Tibial nerve (tissue), 4 donors: ENCODE data around the gene GPALPP1.

Source experiments
- EP300 ChIP-seq, 2 donors: sonication (generic); formaldehyde crosslinking; IDR thresholded peaks; one replicate each; pipeline ENCODE4 v1.6.1; 2017; ENCODE audit warnings: antibody characterized with exemption in 2 of 2, mild to moderate bottlenecking in 1 of 2
- POLR2A ChIP-seq, 2 donors: fragments of 450-650 bp; IDR thresholded peaks; one replicate each; pipeline ENCODE4 v1.6.1; 2017; ENCODE audit warnings: antibody characterized with exemption in 2 of 2, mild to moderate bottlenecking in 2 of 2, moderate library complexity in 2 of 2
- TF ChIP-seq, protein P1 (sequence below), 5 experiments: fragments of 200-600 bp in 3 of 5; fragments of 450-650 bp in 2 of 5; sonication (generic) in 3 of 5; IDR thresholded peaks; one replicate each; pipeline ENCODE4 v1.5.1; 2016 to 2019; ENCODE audit warnings: antibody characterized with exemption in 5 of 5, mild to moderate bottlenecking in 3 of 5, moderate library complexity in 2 of 5

DNA sequence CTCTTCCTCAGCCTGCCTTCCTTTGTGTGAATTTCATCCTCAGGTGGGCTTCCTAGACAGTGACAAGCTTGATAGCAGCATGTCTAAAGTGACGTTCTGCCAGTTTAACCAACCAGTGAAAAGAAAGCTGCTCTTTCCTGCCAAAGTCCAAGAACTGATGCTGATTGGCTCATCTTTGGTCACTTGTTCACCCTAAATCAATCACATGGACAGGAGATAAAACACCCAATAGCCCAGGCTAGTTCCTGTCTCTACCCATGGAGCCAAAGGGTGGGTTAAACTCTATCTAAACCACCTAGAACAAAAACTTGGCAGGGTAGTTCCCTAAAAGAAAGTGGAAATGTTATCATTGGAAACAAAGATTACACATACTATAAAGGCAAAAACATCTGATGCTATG, 50.8 kb downstream of the GPALPP1 start:
- TF ChIP-seq POLR2A (IDR thresholded peaks at IDR 0.05) (no peak), EP300 (IDR thresholded peaks at IDR 0.05) (no peak)
- TF ChIP-seq, protein P1, sequence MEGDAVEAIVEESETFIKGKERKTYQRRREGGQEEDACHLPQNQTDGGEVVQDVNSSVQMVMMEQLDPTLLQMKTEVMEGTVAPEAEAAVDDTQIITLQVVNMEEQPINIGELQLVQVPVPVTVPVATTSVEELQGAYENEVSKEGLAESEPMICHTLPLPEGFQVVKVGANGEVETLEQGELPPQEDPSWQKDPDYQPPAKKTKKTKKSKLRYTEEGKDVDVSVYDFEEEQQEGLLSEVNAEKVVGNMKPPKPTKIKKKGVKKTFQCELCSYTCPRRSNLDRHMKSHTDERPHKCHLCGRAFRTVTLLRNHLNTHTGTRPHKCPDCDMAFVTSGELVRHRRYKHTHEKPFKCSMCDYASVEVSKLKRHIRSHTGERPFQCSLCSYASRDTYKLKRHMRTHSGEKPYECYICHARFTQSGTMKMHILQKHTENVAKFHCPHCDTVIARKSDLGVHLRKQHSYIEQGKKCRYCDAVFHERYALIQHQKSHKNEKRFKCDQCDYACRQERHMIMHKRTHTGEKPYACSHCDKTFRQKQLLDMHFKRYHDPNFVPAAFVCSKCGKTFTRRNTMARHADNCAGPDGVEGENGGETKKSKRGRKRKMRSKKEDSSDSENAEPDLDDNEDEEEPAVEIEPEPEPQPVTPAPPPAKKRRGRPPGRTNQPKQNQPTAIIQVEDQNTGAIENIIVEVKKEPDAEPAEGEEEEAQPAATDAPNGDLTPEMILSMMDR (IDR thresholded peaks at IDR 0.05): no peak
